Bladder microvascular endothelial cell (primary cell): ENCODE results near the gene KRT38. TPM values are rescaled to one million over a fixed set of nuclear protein-coding genes. Genes with fewer than 3 reads are reported as not detected.

Experiments
- total RNA-seq: library from RNA; depleted of rRNA; stranded (reverse); fragments of >200 nt; gene quantifications from 2 replicates; pipeline ENCODE4 v1.2.3, GENCODE V29; 2014

Gene KRT38
- not detected in 2 replicates for total RNA-seq

GRCh38 chr17:41440531-41441033 is at the start of gene KRT38:
Gene KRT38, minus strand, starts transcription at chr17:41440983. Its CDS starts 62 bp downstream, at chr17:41440921.

GRCh38 chr17:41489531-41489930 is 48.7 kb upstream of the KRT38 start, which contains the start of gene KRT36:
Gene KRT36, minus strand, starts transcription at chr17:41489910. Its CDS starts 46 bp downstream, at chr17:41489864.

DNA sequence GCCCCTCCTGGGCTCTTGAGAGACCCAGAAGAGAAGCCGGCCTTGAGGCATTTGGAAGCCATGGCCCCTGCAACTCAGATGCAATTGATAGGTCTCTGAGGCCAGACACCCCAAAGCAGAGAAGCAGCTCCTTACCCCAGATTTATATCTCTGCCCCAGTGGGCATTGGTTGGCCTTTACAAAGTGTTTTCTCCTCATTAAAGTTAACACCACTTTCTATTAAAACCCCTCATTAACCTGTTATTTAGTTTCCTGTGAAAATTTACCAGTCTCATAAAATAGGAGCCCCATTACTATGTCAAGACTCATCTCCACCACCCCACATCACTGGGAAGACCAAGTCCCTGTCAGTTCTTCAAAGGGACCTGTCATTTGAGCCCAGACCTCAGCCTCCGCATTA is 40.3 kb upstream of the KRT38 start, which contains the start of gene KRT35:
Gene KRT35, minus strand, starts transcription at position 116 of the 400 bp plus-strand sequence. Its CDS starts 54 bp downstream, at position 62.

DNA sequence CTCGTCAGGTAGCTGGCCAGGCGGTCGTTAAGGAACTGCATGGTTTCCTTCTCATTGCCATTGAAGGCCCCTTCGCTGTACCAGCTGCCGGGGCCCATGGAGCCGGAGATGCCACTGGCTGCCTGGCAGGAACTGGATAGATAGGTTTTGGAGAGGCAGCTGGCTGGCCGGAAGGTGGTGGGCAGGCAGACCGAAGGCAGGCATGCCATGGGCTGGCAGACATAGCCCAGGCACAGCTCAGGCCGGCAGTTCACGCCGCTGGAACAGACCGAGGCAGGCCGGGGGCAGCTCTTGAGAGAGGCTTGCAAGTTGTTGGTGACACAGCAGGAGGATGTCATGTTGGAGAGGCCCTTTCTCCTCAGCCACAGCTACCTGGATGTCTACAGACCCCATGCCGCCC is 26.2 kb upstream of the KRT38 start, which contains the start of gene KRT32:
Gene KRT32, minus strand, starts transcription at position 399 of the 400 bp plus-strand sequence. Its CDS starts 61 bp downstream, at position 338.

DNA sequence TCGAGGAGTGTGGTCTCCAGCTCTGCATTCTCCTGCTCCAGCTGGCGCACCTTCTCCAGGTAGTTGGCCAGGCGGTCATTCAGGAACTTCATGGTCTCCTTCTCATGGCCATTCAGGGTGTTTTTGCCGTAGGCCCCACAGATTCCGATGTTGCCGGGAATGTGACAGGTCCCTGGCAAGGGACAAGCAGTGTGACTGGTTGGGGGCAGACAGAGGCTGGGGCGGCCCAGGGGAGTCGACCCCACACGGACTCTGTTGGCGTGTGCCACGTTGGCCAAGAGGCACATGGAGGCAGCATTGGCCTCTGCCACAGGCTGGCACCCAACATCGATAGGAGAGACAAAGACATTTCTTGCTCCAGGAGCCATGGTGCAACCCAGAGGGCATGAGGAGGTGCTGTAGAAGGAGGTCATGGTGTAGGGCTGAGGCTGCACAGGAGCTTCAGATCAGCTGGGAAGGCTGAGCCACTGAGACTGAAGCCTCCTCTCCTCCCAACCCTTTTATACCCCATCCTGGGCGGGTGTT is 16.6 kb downstream of the KRT38 start, which contains the start of gene KRT37:
Gene KRT37, minus strand, starts transcription at position 475 of the 525 bp plus-strand sequence. Its CDS starts 62 bp downstream, at position 413.

GRCh38 chr17:41396996-41397660 is 43.7 kb downstream of the KRT38 start, which contains the start of gene KRT31:
Gene KRT31, minus strand, starts transcription at chr17:41397608. Its CDS starts 69 bp downstream, at chr17:41397539.

Other genes with a start within 250 kb of the KRT38 start
- gene KRTAP9-2, start 214.3 kb downstream of the KRT38 start, total RNA-seq, result not detected in 2 replicates
- gene KRTAP9-3, start 208.5 kb downstream of the KRT38 start, total RNA-seq, result not detected in 2 replicates
- not detected in 2 replicates for gene KRTAP9-8, start 203.0 kb downstream of the KRT38 start, total RNA-seq
- gene KRTAP9-4, start 191.3 kb downstream of the KRT38 start, total RNA-seq, result not detected in 2 replicates
- not detected in 2 replicates for gene KRTAP9-9, start 185.6 kb downstream of the KRT38 start, total RNA-seq
- gene KRTAP9-6, start 175.6 kb downstream of the KRT38 start, total RNA-seq, result not detected in 2 replicates
- not detected in 2 replicates for gene KRTAP9-7, start 165.3 kb downstream of the KRT38 start, total RNA-seq
- not detected in 2 replicates for gene KRTAP29-1, start 138.1 kb downstream of the KRT38 start, total RNA-seq
- not detected in 2 replicates for gene KRTAP16-1, start 131.7 kb downstream of the KRT38 start, total RNA-seq
- gene KRTAP17-1, start 125.3 kb downstream of the KRT38 start, total RNA-seq, result not detected in 2 replicates
- not detected in 2 replicates for gene KRT33A, start 90.2 kb downstream of the KRT38 start, total RNA-seq
- not detected in 2 replicates for gene KRT33B, start 71.2 kb downstream of the KRT38 start, total RNA-seq
- gene KRT34, start 58.7 kb downstream of the KRT38 start, total RNA-seq, result 0.44 and 0.49 TPM in 2 replicates
- gene KRT31, start 43.4 kb downstream of the KRT38 start, total RNA-seq, result not detected in 2 replicates
- gene KRT37, start 16.4 kb downstream of the KRT38 start, total RNA-seq, result not detected in 2 replicates
- not detected in 2 replicates for gene KRT32, start 26.4 kb upstream of the KRT38 start, total RNA-seq
- not detected in 2 replicates for gene KRT35, start 40.2 kb upstream of the KRT38 start, total RNA-seq
- 0.06 and 0.16 TPM in 2 replicates for gene KRT36, start 48.9 kb upstream of the KRT38 start, total RNA-seq
- gene KRT13, start 64.6 kb upstream of the KRT38 start, total RNA-seq, result not detected in 2 replicates
- gene KRT15, start 77.9 kb upstream of the KRT38 start, total RNA-seq, result 0.16 and 0.57 TPM in 2 replicates
- gene KRT19, start 87.3 kb upstream of the KRT38 start, total RNA-seq, result 3.9 and 13.9 TPM in 2 replicates
- gene KRT9, start 131.1 kb upstream of the KRT38 start, total RNA-seq, result 0.06 TPM in 1 of 2 replicates, not detected in the other
- 0.31 TPM in 1 of 2 replicates, not detected in the other for gene KRT14, start 145.9 kb upstream of the KRT38 start, total RNA-seq
- 0.19 and 0.65 TPM in 2 replicates for gene KRT16, start 171.8 kb upstream of the KRT38 start, total RNA-seq
- gene KRT17, start 183.6 kb upstream of the KRT38 start, total RNA-seq, result 1.2 and 2.6 TPM in 2 replicates
- 55.4 and 112 TPM in 2 replicates for gene EIF1, start 247.9 kb upstream of the KRT38 start, total RNA-seq